Measurements from ENCODE around the gene PHACTR4. TPM values are rescaled to one million over a fixed set of nuclear protein-coding genes. Genes with fewer than 3 reads are reported as not detected.
A peak's percentile ranks its signal among the peaks of the same experiment; 100 is the strongest.

The PHACTR4 gene
- total and polyA plus RNA-seq, 2 donors (not counting 1 experiment from before 2014, with no cell fraction given), result 5.5 to 6.9 TPM

- Histone ChIP-seq H3K27ac (ENCODE audit: insufficient read depth, low read length) (no peak overlapping the region), H2AFZ (ENCODE audit: low read length) (no peak overlapping the region), H3K9me3 (ENCODE audit: control insufficient read depth, insufficient read depth, low read depth, low read length) (no peaks in the 10 kb centered on the region), H3K4me2 (ENCODE audit: extremely low read depth, insufficient read depth, low read length) (no peak overlapping the region), H3K9ac (ENCODE audit: insufficient read depth, low read length) (no peak overlapping the region), H3K79me2 (ENCODE audit: control insufficient read depth, insufficient read depth, low read length) (no peaks in the 10 kb centered on the region), H3K27me3 (ENCODE audit: control insufficient read depth, insufficient read depth, low read length) (no peaks in the 10 kb centered on the region), H3K36me3 (ENCODE audit: control insufficient read depth, insufficient read depth, low read length) (no peaks in the 10 kb centered on the region), H4K20me1 (ENCODE audit: control insufficient read depth, extremely low read depth, insufficient read depth, low read length) (no peaks in the 10 kb centered on the region), H3K4me1 (ENCODE audit: control insufficient read depth, extremely low read depth, insufficient read depth, low read length) (no peaks in the 10 kb centered on the region), H3K4me3 (replicated peaks in 1 of 4; ENCODE audit: control extremely low read depth in 1 of 4, insufficient read depth in 1 of 4, low read depth in 3 of 4, low read length in 4 of 4) (no peak overlapping the region)
- peak in 1 of 2 donors; percentile 82 for DNase-seq (ENCODE audit: low read depth in 2 of 2)
- TF ChIP-seq CTCF (conservative IDR thresholded peaks at IDR 0.05 in 1 of 2, IDR thresholded peaks at IDR 0.05 in 1 of 2; ENCODE audit: low read depth in 1 of 2, low read length in 2 of 2) (no peak), EZH2 (IDR thresholded peaks at IDR 0.05; ENCODE audit: low read length, missing control alignments) (no peak)
Observed at GRCh38 chr1:28449904-28450303, 80.4 kb downstream of the PHACTR4 start.

GRCh38 chr1:28450561-28450960 is 81.0 kb downstream of the PHACTR4 start:
- no peaks in the 10 kb centered on the region for H3K27me3 ChIP-seq (ENCODE audit: control insufficient read depth, insufficient read depth, low read length)
- H3K36me3 ChIP-seq (ENCODE audit: control insufficient read depth, insufficient read depth, low read length), result no peaks in the 10 kb centered on the region
- no peaks in the 10 kb centered on the region for H3K79me2 ChIP-seq (ENCODE audit: control insufficient read depth, insufficient read depth, low read length)
- no peak overlapping the region for H3K9ac ChIP-seq (ENCODE audit: insufficient read depth, low read length)
- H3K27ac ChIP-seq (ENCODE audit: insufficient read depth, low read length), result no peak overlapping the region
- TF ChIP-seq EZH2 (IDR thresholded peaks at IDR 0.05; ENCODE audit: low read length, missing control alignments), result no peak
- no peak for TF ChIP-seq CTCF (conservative IDR thresholded peaks at IDR 0.05 in 1 of 2, IDR thresholded peaks at IDR 0.05 in 1 of 2; ENCODE audit: low read depth in 1 of 2, low read length in 2 of 2)
- H3K4me1 ChIP-seq (ENCODE audit: control insufficient read depth, extremely low read depth, insufficient read depth, low read length), result no peaks in the 10 kb centered on the region
- no peaks in the 10 kb centered on the region for H4K20me1 ChIP-seq (ENCODE audit: control insufficient read depth, extremely low read depth, insufficient read depth, low read length)
- H3K4me3 ChIP-seq (replicated peaks in 1 of 4; ENCODE audit: control extremely low read depth in 1 of 4, insufficient read depth in 1 of 4, low read depth in 3 of 4, low read length in 4 of 4), result no peak overlapping the region
- no peak overlapping the region for H3K4me2 ChIP-seq (ENCODE audit: extremely low read depth, insufficient read depth, low read length)
- DNase-seq (ENCODE audit: low read depth in 2 of 2), result no peak
- H2AFZ ChIP-seq (ENCODE audit: low read length), result no peak overlapping the region
- H3K9me3 ChIP-seq (ENCODE audit: control insufficient read depth, insufficient read depth, low read depth, low read length), result no peaks in the 10 kb centered on the region

GRCh38 chr1:28451011-28451410 is 81.5 kb downstream of the PHACTR4 start:
- Histone ChIP-seq H4K20me1 (ENCODE audit: control insufficient read depth, extremely low read depth, insufficient read depth, low read length) (no peaks in the 10 kb centered on the region), H3K79me2 (ENCODE audit: control insufficient read depth, insufficient read depth, low read length) (no peaks in the 10 kb centered on the region), H3K36me3 (ENCODE audit: control insufficient read depth, insufficient read depth, low read length) (no peaks in the 10 kb centered on the region), H3K9me3 (ENCODE audit: control insufficient read depth, insufficient read depth, low read depth, low read length) (no peaks in the 10 kb centered on the region), H3K4me1 (ENCODE audit: control insufficient read depth, extremely low read depth, insufficient read depth, low read length) (peaks cover under 1% of the 10 kb centered on the region), H2AFZ (ENCODE audit: low read length) (no peak overlapping the region), H3K4me2 (ENCODE audit: extremely low read depth, insufficient read depth, low read length) (no peak overlapping the region), H3K27ac (ENCODE audit: insufficient read depth, low read length) (no peak overlapping the region), H3K27me3 (ENCODE audit: control insufficient read depth, insufficient read depth, low read length) (no peaks in the 10 kb centered on the region), H3K4me3 (replicated peaks in 1 of 4; ENCODE audit: control extremely low read depth in 1 of 4, insufficient read depth in 1 of 4, low read depth in 3 of 4, low read length in 4 of 4) (no peak overlapping the region), H3K9ac (ENCODE audit: insufficient read depth, low read length) (no peak overlapping the region)
- no peak for DNase-seq (ENCODE audit: low read depth in 2 of 2)
- TF ChIP-seq CTCF (conservative IDR thresholded peaks at IDR 0.05 in 1 of 2, IDR thresholded peaks at IDR 0.05 in 1 of 2; ENCODE audit: low read depth in 1 of 2, low read length in 2 of 2) (no peak), EZH2 (IDR thresholded peaks at IDR 0.05; ENCODE audit: low read length, missing control alignments) (no peak)

Measured in fibroblast of lung (primary cell).